Activated B cell treated with CpG ODN at 0.5 μM for 24 hours (primary cell): ENCODE results near the gene VTI1B. TPM values are rescaled to one million over a fixed set of nuclear protein-coding genes. Genes with fewer than 3 reads are reported as not detected.

ENCODE experiments used
- ATAC-seq: fragments of 200-7000 bp; cut with Tn5 transposase; one replicate; pipeline ENCODE4 v1.10.0; 2021; ENCODE audit warnings: low read depth, mild to moderate bottlenecking, moderate library complexity
- CTCF ChIA-PET: fragments of 350-600 bp; sonication (Branson Sonifier 250); formaldehyde crosslinking; loops from one replicate; lab custom pipeline; 2021; ENCODE audit warnings: antibody characterized with exemption; lab: Charles Lee
- POLR2A ChIA-PET: fragments of 350-600 bp; sonication (Branson Sonifier 250); formaldehyde crosslinking; loops from one replicate; lab custom pipeline; 2021; ENCODE audit warnings: antibody characterized with exemption; lab: Charles Lee
- DNase-seq: peaks from one replicate; pipeline ENCODE4 v3.0.0; 2022
- H3K27ac Mint-ChIP-seq: one replicate; pipeline ENCODE4 v1.8.0; 2020; ENCODE audit warnings: mixed read lengths
- H3K27me3 Mint-ChIP-seq: one replicate; pipeline ENCODE4 v1.8.0; 2021; ENCODE audit warnings: mixed read lengths
- H3K36me3 Mint-ChIP-seq: one replicate; pipeline ENCODE4 v1.8.0; 2021; ENCODE audit warnings: low read depth, mixed read lengths
- H3K4me1 Mint-ChIP-seq: one replicate; pipeline ENCODE4 v1.8.0; 2021; ENCODE audit warnings: mixed read lengths
- H3K4me3 Mint-ChIP-seq: one replicate; pipeline ENCODE4 v1.8.0; 2020; ENCODE audit warnings: mild to moderate bottlenecking, mixed read lengths
- H3K9me3 Mint-ChIP-seq: one replicate; pipeline ENCODE4 v1.8.0; 2020; ENCODE audit warnings: mixed read lengths
- intact Hi-C: fragments of 100-400 bp; cut with micrococcal nuclease; formaldehyde crosslinking; loops from one replicate; pipeline ENCODE4 v1.15.1; 2024
- total RNA-seq: library from RNA; stranded (reverse); gene quantifications from 2 replicates; pipeline ENCODE4 v1.2.3, GENCODE V29; 2022
- TF ChIP-seq, protein P1 (sequence below): fragments of 200-600 bp; IDR thresholded peaks from one replicate; pipeline ENCODE4 v1.8.0; 2022; ENCODE audit warnings: antibody characterized with exemption, mild to moderate bottlenecking

VTI1B gene
- total RNA-seq, 1 donor from 2014 or later: 76.3 TPM

DNA sequence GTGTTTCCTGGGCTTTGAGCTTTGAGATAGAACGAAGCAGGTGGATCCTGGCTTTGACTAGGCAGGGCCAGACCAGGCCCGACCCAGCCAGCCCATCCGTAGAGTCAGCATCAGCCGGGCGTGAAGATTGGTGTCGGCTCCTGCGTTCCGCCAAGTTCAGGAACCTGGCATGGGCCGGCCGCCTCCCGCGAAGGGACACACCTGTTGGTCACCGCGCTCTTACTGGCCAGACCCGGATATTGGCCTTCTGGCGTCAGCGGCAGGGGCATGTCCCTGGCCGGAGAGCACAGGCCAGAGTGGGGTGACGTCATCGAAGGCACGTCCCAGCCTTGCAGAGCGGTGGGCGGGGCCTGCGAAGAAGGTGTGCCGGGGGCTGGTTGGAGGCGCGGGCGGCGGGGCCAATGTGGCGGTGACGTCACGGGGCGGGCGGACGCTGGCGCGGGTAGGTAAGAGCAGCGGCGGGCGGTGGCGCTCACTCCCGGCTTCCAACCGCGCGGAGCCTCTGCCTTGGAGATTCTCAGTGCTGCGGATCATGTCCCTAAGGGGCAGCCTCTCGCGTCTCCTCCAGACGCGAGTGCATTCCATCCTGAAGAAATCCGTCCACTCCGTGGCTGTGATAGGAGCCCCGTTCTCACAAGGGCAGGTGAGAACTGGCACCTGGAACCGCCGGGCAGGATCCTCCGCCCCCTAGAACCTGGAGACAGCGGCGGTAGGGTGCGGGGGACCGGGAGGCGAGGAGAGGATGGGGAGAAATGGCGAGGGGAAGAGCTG is 54.8 kb downstream of the VTI1B start, which contains the start of gene ARG2:
TSS of gene ARG2 (plus strand) at position 475 of the 771 bp plus-strand sequence. CDS start at position 533, 58 bp downstream.
- no peaks in the 10 kb centered on the region for H3K36me3 Mint-ChIP-seq
- peak; percentile 95 for DNase-seq
- H3K9me3 Mint-ChIP-seq: no peaks in the 10 kb centered on the region
- CTCF ChIA-PET: interaction anchor here (0.8 to 3.7 kb wide), 10 partner anchors 13 to 85 kb away, joined by 4 to 33 read pairs (median 6); partner anchors contain the start of gene PIGH
- peaks cover 25% of the 10 kb centered on the region for H3K4me1 Mint-ChIP-seq
- TF ChIP-seq, protein P1, sequence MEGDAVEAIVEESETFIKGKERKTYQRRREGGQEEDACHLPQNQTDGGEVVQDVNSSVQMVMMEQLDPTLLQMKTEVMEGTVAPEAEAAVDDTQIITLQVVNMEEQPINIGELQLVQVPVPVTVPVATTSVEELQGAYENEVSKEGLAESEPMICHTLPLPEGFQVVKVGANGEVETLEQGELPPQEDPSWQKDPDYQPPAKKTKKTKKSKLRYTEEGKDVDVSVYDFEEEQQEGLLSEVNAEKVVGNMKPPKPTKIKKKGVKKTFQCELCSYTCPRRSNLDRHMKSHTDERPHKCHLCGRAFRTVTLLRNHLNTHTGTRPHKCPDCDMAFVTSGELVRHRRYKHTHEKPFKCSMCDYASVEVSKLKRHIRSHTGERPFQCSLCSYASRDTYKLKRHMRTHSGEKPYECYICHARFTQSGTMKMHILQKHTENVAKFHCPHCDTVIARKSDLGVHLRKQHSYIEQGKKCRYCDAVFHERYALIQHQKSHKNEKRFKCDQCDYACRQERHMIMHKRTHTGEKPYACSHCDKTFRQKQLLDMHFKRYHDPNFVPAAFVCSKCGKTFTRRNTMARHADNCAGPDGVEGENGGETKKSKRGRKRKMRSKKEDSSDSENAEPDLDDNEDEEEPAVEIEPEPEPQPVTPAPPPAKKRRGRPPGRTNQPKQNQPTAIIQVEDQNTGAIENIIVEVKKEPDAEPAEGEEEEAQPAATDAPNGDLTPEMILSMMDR: no peak
- H3K27ac Mint-ChIP-seq: peak within 1 kb of the TSS; percentile 79
- peak; percentile 94 for ATAC-seq
- peak within 1 kb of the TSS; percentile 88 for H3K4me3 Mint-ChIP-seq
- POLR2A ChIA-PET: interaction anchor here (0.6 to 3.0 kb wide), 7 partner anchors 16 to 151 kb away, joined by 3 to 31 read pairs (median 4); partner anchors contain the start of genes PIGH, RDH11 and VTI1B
- intact Hi-C loops: loop anchor here (1.0 kb wide), 6 partner anchors 19 to 259 kb away; partner anchors contain the start of genes EIF2S1, PIGH, RDH11 and TMEM229B
- no peaks in the 10 kb centered on the region for H3K27me3 Mint-ChIP-seq

DNA sequence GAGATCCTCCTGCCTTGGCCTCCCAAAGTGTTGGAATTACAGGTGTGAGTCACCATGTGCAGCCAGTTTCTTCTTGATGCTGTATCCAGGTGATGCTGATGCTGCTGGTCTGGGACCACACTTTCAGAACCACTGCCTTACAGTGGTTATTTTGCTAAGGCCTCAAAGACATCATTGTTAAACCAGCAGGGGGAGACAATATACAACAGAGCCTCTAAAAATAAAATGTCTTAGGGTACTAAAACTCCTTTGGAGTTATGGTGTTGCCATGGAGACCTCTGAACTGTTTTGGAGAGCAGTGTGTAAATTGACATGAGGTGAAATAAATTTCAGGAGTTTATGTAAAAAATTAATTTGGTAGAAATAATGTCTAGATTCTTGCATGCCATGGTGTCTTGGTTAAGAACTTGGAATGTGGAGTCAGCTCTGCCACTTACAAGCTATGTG is 55.8 kb downstream of the VTI1B start:
- TF ChIP-seq, protein P1: peak; percentile 37
- intact Hi-C loops: loop anchor here (1.0 kb wide), 7 partner anchors 18 to 258 kb away; partner anchors contain the start of genes EIF2S1, PIGH, RDH11 and TMEM229B
- Mint-ChIP-seq H3K36me3 (no peaks in the 10 kb centered on the region), H3K27me3 (no peaks in the 10 kb centered on the region), H3K4me1 (peaks cover 25% of the 10 kb centered on the region), H3K9me3 (no peaks in the 10 kb centered on the region), H3K27ac (peak overlapping the region; percentile 68), H3K4me3 (peak overlapping the region; percentile 66)
- no peak for DNase-seq
- ATAC-seq: no peak
- ChIA-PET CTCF (interaction anchor here (0.7 to 3.7 kb wide), 9 partner anchors 12 to 259 kb away, joined by 3 to 33 read pairs (median 6); partner anchors contain the start of genes ATP6V1D, EIF2S1 and PIGH), POLR2A (interaction anchor here (0.6 to 3.0 kb wide), 7 partner anchors 15 to 150 kb away, joined by 3 to 31 read pairs (median 4); partner anchors contain the start of genes PIGH, RDH11 and VTI1B)

DNA sequence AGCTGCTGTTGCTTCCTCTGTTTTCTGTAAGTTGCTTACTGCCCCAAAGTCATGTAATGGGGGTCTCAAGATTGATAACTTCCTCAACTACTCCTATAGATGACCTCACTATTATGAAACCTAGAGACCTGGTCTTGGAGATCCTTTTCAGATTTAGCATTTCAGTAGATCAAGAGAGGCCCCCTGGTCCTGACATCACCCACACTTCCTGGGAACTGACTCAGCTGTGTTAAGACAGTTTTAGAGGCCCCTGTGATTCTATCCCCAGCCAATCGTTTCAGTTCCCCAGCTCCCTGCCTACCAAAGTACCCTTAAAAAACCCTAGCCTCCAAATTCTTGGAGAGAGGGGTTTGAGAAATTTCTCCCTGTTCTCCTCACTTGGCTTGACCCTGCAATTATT is 63.9 kb downstream of the VTI1B start:
- Mint-ChIP-seq H3K9me3 (no peaks in the 10 kb centered on the region), H3K27ac (no peak overlapping the region), H3K36me3 (no peaks in the 10 kb centered on the region), H3K27me3 (no peaks in the 10 kb centered on the region), H3K4me3 (no peak overlapping the region), H3K4me1 (no peaks in the 10 kb centered on the region)
- ATAC-seq: no peak
- intact Hi-C loops: no loop called here
- POLR2A ChIA-PET: no interaction called here
- no peak for DNase-seq
- CTCF ChIA-PET: no interaction called here
- TF ChIP-seq, protein P1: no peak

DNA sequence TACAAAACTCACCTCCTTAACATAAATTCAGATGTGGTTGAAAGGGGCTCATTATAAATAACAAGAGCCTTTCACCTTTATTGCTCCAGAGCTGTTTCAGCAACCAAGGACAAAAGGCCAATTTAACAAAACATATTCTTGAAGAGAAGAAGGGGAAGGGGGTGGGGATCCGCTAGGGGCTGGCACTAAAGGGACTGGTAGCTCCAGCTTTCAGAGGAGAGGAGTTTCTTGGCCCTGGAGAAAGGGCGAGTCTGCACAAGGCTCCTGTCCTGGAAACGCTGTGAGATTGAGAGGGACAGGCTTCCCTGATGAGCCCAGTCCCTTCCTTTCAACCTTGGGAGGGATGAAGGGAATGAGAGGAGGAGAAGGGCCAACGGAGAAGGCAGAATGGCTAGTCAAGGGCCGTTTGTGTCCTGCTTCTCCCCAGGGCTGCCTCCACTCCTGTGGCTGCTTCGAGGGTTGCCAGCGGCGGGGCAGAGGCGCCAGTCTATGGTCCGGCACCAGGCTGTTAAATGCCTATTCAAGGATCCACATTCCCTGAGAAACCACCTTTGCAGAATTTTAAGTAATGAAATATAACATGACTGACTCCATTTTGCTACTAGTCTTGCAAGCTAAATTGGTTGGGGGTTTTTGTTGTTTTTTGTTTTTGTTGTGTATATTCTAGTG is 64.7 kb downstream of the VTI1B start:
- intact Hi-C loops: no loop called here
- ChIA-PET CTCF (interaction anchor here (1.8 kb wide), 1 partner anchor 10 kb away, joined by 7 read pairs; the partner anchor contains the start of gene PIGH), POLR2A (interaction anchor here (1.6 kb wide), 1 partner anchor 10 kb away, joined by 5 read pairs; the partner anchor contains the start of gene PIGH)
- Mint-ChIP-seq H3K36me3 (no peaks in the 10 kb centered on the region), H3K27me3 (no peaks in the 10 kb centered on the region), H3K9me3 (no peaks in the 10 kb centered on the region), H3K4me3 (no peak overlapping the region), H3K4me1 (no peaks in the 10 kb centered on the region), H3K27ac (no peak overlapping the region)
- DNase-seq: no peak
- TF ChIP-seq, protein P1: no peak
- ATAC-seq: no peak
